Loucy (cell line): ENCODE measurements around the gene CSTF3.

Source experiments
- EZH2phosphoT487 ChIP-seq: fragments of 200-600 bp; IDR thresholded peaks from 2 replicates; pipeline ENCODE4 v1.6.1; 2018; ENCODE audit warnings: antibody characterized with exemption, mild to moderate bottlenecking, moderate library complexity, borderline replicate concordance
- TF ChIP-seq, protein P1 (sequence below): fragments of 200-600 bp; sonication (generic); conservative IDR thresholded peaks from 2 replicates; pipeline ENCODE4 v1.5.1; 2014; ENCODE audit warnings: mild to moderate bottlenecking, antibody characterized with exemption, low read length

DNA sequence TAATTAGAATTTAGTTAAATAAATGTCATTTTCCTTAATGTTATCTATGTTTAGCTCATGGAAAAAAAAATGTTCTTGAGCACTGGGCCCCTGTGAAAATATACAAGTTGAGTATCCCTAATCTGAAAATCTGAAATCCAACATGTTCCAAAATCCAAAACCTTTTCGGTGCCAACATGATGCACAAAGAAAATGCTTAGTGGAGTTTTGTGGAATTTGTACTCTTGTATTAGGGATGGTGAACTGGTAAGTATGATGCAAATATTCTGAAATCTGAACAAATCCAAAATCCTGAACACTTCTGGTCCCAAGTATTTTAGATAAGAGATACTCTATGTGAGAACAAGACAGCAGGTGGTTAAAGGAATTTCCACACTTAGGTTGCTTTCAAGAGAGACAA lies 77.4 kb downstream of the CSTF3 start:
- TF ChIP-seq, protein P1, sequence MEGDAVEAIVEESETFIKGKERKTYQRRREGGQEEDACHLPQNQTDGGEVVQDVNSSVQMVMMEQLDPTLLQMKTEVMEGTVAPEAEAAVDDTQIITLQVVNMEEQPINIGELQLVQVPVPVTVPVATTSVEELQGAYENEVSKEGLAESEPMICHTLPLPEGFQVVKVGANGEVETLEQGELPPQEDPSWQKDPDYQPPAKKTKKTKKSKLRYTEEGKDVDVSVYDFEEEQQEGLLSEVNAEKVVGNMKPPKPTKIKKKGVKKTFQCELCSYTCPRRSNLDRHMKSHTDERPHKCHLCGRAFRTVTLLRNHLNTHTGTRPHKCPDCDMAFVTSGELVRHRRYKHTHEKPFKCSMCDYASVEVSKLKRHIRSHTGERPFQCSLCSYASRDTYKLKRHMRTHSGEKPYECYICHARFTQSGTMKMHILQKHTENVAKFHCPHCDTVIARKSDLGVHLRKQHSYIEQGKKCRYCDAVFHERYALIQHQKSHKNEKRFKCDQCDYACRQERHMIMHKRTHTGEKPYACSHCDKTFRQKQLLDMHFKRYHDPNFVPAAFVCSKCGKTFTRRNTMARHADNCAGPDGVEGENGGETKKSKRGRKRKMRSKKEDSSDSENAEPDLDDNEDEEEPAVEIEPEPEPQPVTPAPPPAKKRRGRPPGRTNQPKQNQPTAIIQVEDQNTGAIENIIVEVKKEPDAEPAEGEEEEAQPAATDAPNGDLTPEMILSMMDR: no peak
- no peak for TF ChIP-seq EZH2phosphoT487
